ENCODE data around the gene ADGRG2. TPM values are rescaled to one million over a fixed set of nuclear protein-coding genes. Genes with fewer than 3 reads are reported as not detected.

The ADGRG2 gene
- total RNA-seq, 1 experiment from 2014 or later, result not detected

GRCh38 chrX:18941896-18942295, 180.4 kb downstream of the ADGRG2 start:
- no TSS peak for BruUV-seq (replicated peaks)

More at GRCh38 chrX:18941896-18942295, 180.4 kb downstream of the ADGRG2 start:
- ATAC-seq, result no peak
- intact Hi-C loops (cut with micrococcal nuclease), result no loop called here
- H3K9ac ChIP-seq (ENCODE audit: low read length), result no peak overlapping the region
- no peak overlapping the region for H3K4me3 ChIP-seq (replicated peaks in 1 of 2; ENCODE audit: low read depth in 1 of 2, low read length in 2 of 2)
- no peaks in the 10 kb centered on the region for H3K27me3 ChIP-seq (ENCODE audit: insufficient read depth, low read length)
- no peaks in the 10 kb centered on the region for H3K9me3 ChIP-seq (ENCODE audit: control insufficient read depth in 1 of 2, insufficient read depth in 1 of 2, low read depth in 1 of 2, low read length in 2 of 2)
- H3K27ac ChIP-seq (ENCODE audit: low read depth, low read length), result no peak overlapping the region
- POLR2A ChIA-PET, result no interaction called here
- H3K4me1 ChIP-seq (ENCODE audit: control insufficient read depth in 1 of 2, insufficient read depth in 2 of 2, low read length in 2 of 2), result no peaks in the 10 kb centered on the region; a peak in 1 of 4 replicates
- H2AFZ ChIP-seq (ENCODE audit: low read depth, low read length, poor library complexity, severe bottlenecking), result no peak overlapping the region
- CTCF ChIA-PET, result no interaction called here
- H3K36me3 ChIP-seq (ENCODE audit: control insufficient read depth in 1 of 2, insufficient read depth in 2 of 2, low read length in 2 of 2), result no peaks in the 10 kb centered on the region; a peak in 2 of 4 replicates
- H3K9me2 ChIP-seq (ENCODE audit: insufficient read depth), result no peaks in the 10 kb centered on the region
- no peaks in the 10 kb centered on the region for H3K79me2 ChIP-seq (ENCODE audit: insufficient read depth, low read length)
- no peak for DNase-seq (ENCODE audit: low read depth, low spot score)
- no peaks in the 10 kb centered on the region for H4K20me1 ChIP-seq (ENCODE audit: insufficient read depth)
- TF ChIP-seq SIN3A (IDR thresholded peaks at IDR 0.05; ENCODE audit: low read depth), result no peak
- no peak for TF ChIP-seq JUND (IDR thresholded peaks at IDR 0.05)
- TF ChIP-seq ATF3 (IDR thresholded peaks at IDR 0.05), result no peak
- TF ChIP-seq, protein P1, sequence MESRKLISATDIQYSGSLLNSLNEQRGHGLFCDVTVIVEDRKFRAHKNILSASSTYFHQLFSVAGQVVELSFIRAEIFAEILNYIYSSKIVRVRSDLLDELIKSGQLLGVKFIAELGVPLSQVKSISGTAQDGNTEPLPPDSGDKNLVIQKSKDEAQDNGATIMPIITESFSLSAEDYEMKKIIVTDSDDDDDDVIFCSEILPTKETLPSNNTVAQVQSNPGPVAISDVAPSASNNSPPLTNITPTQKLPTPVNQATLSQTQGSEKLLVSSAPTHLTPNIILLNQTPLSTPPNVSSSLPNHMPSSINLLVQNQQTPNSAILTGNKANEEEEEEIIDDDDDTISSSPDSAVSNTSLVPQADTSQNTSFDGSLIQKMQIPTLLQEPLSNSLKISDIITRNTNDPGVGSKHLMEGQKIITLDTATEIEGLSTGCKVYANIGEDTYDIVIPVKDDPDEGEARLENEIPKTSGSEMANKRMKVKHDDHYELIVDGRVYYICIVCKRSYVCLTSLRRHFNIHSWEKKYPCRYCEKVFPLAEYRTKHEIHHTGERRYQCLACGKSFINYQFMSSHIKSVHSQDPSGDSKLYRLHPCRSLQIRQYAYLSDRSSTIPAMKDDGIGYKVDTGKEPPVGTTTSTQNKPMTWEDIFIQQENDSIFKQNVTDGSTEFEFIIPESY (IDR thresholded peaks at IDR 0.05; ENCODE audit: extremely low read depth, insufficient replicate concordance, low read length), result no peak
- TF ChIP-seq EZH2phosphoT487 (IDR thresholded peaks at IDR 0.05; ENCODE audit: borderline replicate concordance), result no peak
- TF ChIP-seq, protein P2, sequence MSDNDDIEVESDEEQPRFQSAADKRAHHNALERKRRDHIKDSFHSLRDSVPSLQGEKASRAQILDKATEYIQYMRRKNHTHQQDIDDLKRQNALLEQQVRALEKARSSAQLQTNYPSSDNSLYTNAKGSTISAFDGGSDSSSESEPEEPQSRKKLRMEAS (IDR thresholded peaks at IDR 0.05), result no peak
- no peak for TF ChIP-seq FOSL1 (IDR thresholded peaks at IDR 0.05; ENCODE audit: low read depth)
- no peak for TF ChIP-seq EZH2 (IDR thresholded peaks at IDR 0.05)
- no peak for TF ChIP-seq RAD21 (IDR thresholded peaks at IDR 0.05; ENCODE audit: low read depth)
- TF ChIP-seq EGR1 (IDR thresholded peaks at IDR 0.05; ENCODE audit: low read depth), result no peak
- TF ChIP-seq SP1 (IDR thresholded peaks at IDR 0.05; ENCODE audit: low read depth), result no peak
- no peak for TF ChIP-seq TCF7L2 (IDR thresholded peaks at IDR 0.05; ENCODE audit: borderline replicate concordance, extremely low read depth, insufficient read depth, insufficient read length)
- TF ChIP-seq YY1 (IDR thresholded peaks at IDR 0.05; ENCODE audit: extremely low read depth, insufficient replicate concordance, low read depth, low read length), result no peak
- no peak for TF ChIP-seq CTCF (IDR thresholded peaks at IDR 0.05 in 2 of 3, conservative IDR thresholded peaks at IDR 0.05 in 1 of 3; ENCODE audit: borderline replicate concordance in 1 of 3, insufficient read depth in 1 of 3, low read depth in 2 of 3, low read length in 2 of 3)
- no peak overlapping the region for H3K4me2 ChIP-seq (ENCODE audit: low read length)
- RAD21 ChIA-PET (ENCODE audit: low non-redundant PET in 1 of 2, low total read pairs in 2 of 2, uncharacterized antibody in 2 of 2, unreplicated experiment in 2 of 2), result no interaction called here

Other genes starting within 250 kb of the ADGRG2 start
- 23.8 TPM for gene PHKA2, start 138.4 kb downstream of the ADGRG2 start, total RNA-seq (2021; ENCODE audit: unreplicated experiment)
- gene PDHA1, start 221.5 kb upstream of the ADGRG2 start, total RNA-seq (2021; ENCODE audit: unreplicated experiment), result 195 TPM

Data from HCT116 (cell line).